Ascending aorta (tissue), 2 donors: ENCODE measurements around the gene SYTL5. TPM values are rescaled to one million over a fixed set of nuclear protein-coding genes. Genes with fewer than 3 reads are reported as not detected.

Experiments
- DNase-seq, 2 donors: peaks; one replicate each; pipeline ENCODE4 v3.0.0-alpha.2; 2019; ENCODE audit warnings: low spot score in 2 of 2
- H3K27ac ChIP-seq, 2 donors: fragments of 200-600 bp; sonication (generic); one replicate each; pipeline ENCODE4 v1.5.1; 2016 to 2017; ENCODE audit warnings: mild to moderate bottlenecking in 1 of 2
- H3K27me3 ChIP-seq: fragments of 200-600 bp; sonication (generic); one replicate; pipeline ENCODE4 v1.5.1; 2017
- H3K36me3 ChIP-seq, 2 donors: fragments of 200-600 bp; sonication (generic); one replicate each; pipeline ENCODE4 v1.5.1; 2016
- H3K4me1 ChIP-seq, 2 donors: fragments of 200-600 bp; sonication (generic); one replicate each; pipeline ENCODE4 v1.5.1; 2016 to 2017; ENCODE audit warnings: mild to moderate bottlenecking in 1 of 2
- H3K4me3 ChIP-seq, 2 donors: fragments of 200-600 bp; sonication (generic); one replicate each; pipeline ENCODE4 v1.5.1; 2016 to 2017; ENCODE audit warnings: mild to moderate bottlenecking in 1 of 2
- H3K9me3 ChIP-seq, 2 donors: fragments of 200-600 bp; sonication (generic); one replicate each; pipeline ENCODE4 v1.5.1; 2016
- CTCF ChIP-seq, 3 experiments: fragments of 200-600 bp in 2 of 3; fragments of 450-650 bp in 1 of 3; sonication (generic) in 2 of 3; IDR thresholded peaks; one replicate each; pipeline ENCODE4 v1.5.1; 2016 to 2019; ENCODE audit warnings: antibody characterized with exemption in 3 of 3, mild to moderate bottlenecking in 1 of 3, moderate library complexity in 1 of 3
- intact Hi-C: fragments of 100-400 bp; cut with DNase I; formaldehyde crosslinking; loops from one replicate; pipeline ENCODE4 v1.15.1; 2023
- total RNA-seq: library from RNA; depleted of rRNA; stranded (reverse); fragments of >200 nt; gene quantifications from one replicate; pipeline ENCODE4 v1.1.0, GENCODE V29; 2016

The SYTL5 gene
- total RNA-seq, 1 donor from 2014 or later, result not detected

- H3K4me1 ChIP-seq, result no peaks in the 10 kb centered on the region
- no peak for DNase-seq
- H3K27ac ChIP-seq, result no peak overlapping the region
- H3K36me3 ChIP-seq, result no peaks in the 10 kb centered on the region
- H3K27me3 ChIP-seq, result no peaks in the 10 kb centered on the region
- no peak overlapping the region for H3K4me3 ChIP-seq
- H3K9me3 ChIP-seq, result no peaks in the 10 kb centered on the region
- TF ChIP-seq CTCF (IDR thresholded peaks at IDR 0.05), result no peak
- intact Hi-C loops, result no loop called here
Observed at GRCh38 chrX:38110231-38110630, 103.9 kb downstream of the SYTL5 start.

DNA sequence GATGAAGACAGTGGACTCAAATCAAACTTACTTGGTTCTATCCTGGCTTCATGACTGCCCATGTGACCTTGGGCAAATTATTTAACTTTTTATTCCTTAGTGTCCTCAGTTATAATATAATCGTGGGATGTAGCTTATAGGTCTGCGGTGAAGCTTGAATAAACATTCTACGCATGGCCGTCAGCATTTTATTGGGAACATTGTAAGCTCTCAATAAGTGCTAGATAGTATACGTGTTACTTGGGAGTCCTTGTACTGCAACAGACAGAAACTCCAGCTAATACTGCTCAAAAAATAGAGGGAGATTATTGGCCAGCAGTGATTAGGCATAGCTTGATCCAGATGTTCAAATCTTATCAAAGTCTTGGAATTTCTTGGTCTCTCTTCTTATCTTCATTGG is 104.8 kb downstream of the SYTL5 start:
- TF ChIP-seq CTCF (IDR thresholded peaks at IDR 0.05), result no peak
- no peaks in the 10 kb centered on the region for H3K4me1 ChIP-seq
- no peak overlapping the region for H3K4me3 ChIP-seq
- no peak for DNase-seq
- H3K9me3 ChIP-seq, result no peaks in the 10 kb centered on the region
- intact Hi-C loops, result no loop called here
- H3K27ac ChIP-seq, result no peak overlapping the region
- H3K36me3 ChIP-seq, result no peaks in the 10 kb centered on the region
- no peaks in the 10 kb centered on the region for H3K27me3 ChIP-seq

- H3K27ac ChIP-seq, result no peak overlapping the region
- H3K9me3 ChIP-seq, result no peaks in the 10 kb centered on the region
- TF ChIP-seq CTCF (IDR thresholded peaks at IDR 0.05), result no peak
- H3K36me3 ChIP-seq, result no peaks in the 10 kb centered on the region
- intact Hi-C loops, result no loop called here
- H3K4me1 ChIP-seq, result no peaks in the 10 kb centered on the region
- DNase-seq, result no peak
- H3K27me3 ChIP-seq, result no peaks in the 10 kb centered on the region
- no peak overlapping the region for H3K4me3 ChIP-seq
Observed at GRCh38 chrX:38112566-38112965, 106.2 kb downstream of the SYTL5 start.

DNA sequence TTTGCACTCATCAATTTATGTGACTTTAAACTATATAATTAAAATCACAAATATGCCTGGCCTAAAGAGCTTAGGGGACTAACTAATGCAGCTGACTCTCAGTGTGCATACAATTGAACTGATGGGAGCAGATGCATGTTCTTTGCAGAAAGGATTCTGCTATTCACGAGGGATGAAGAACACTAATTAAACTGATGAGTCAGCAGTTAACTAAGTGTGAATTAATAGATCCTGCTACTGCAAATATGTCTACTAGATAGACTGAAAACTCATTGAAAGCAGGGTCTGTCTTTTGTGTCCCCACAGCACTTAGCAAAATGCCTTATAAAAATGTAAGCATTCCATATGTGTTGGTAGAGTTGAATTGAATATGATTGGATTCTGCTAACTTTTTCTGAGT is 110.4 kb downstream of the SYTL5 start:
- DNase-seq, result no peak
- Histone ChIP-seq H3K27ac (no peak overlapping the region), H3K4me3 (no peak overlapping the region), H3K4me1 (no peaks in the 10 kb centered on the region), H3K36me3 (no peaks in the 10 kb centered on the region), H3K9me3 (no peaks in the 10 kb centered on the region), H3K27me3 (no peaks in the 10 kb centered on the region)
- intact Hi-C loops, result no loop called here
- no peak for TF ChIP-seq CTCF (IDR thresholded peaks at IDR 0.05)

GRCh38 chrX:38117485-38117884 is 111.1 kb downstream of the SYTL5 start:
- H3K36me3 ChIP-seq, result no peaks in the 10 kb centered on the region
- no peak for DNase-seq
- intact Hi-C loops, result no loop called here
- no peaks in the 10 kb centered on the region for H3K4me1 ChIP-seq
- no peaks in the 10 kb centered on the region for H3K27me3 ChIP-seq
- no peak for TF ChIP-seq CTCF (IDR thresholded peaks at IDR 0.05)
- H3K9me3 ChIP-seq, result no peaks in the 10 kb centered on the region
- H3K27ac ChIP-seq, result no peak overlapping the region
- H3K4me3 ChIP-seq, result no peak overlapping the region

GRCh38 chrX:38124000-38124399 is 117.6 kb downstream of the SYTL5 start:
- no peaks in the 10 kb centered on the region for H3K4me1 ChIP-seq
- no peaks in the 10 kb centered on the region for H3K27me3 ChIP-seq

More at GRCh38 chrX:38124000-38124399, 117.6 kb downstream of the SYTL5 start:
- no peak for DNase-seq
- Histone ChIP-seq H3K27ac (no peak overlapping the region), H3K4me3 (no peak overlapping the region), H3K36me3 (no peaks in the 10 kb centered on the region), H3K9me3 (no peaks in the 10 kb centered on the region)
- no peak for TF ChIP-seq CTCF (IDR thresholded peaks at IDR 0.05)
- intact Hi-C loops, result no loop called here
